ENCODE results near the gene MS4A8.

The MS4A8 gene

GRCh38 chr11:60765355-60765754 is 65.9 kb downstream of the MS4A8 start:
- DNase-seq, result no peak

All from activated CD4-positive, alpha-beta T cell treated with anti-CD3 and anti-CD28 coated beads, Interleukin-2, amount 50 U/mL, for 4 hours (primary cell).